AG09309 (cell line): ENCODE results near the gene SLC29A4.

ENCODE experiments used
- DNase-seq: peaks from one replicate; pipeline ENCODE4 v3.0.0-alpha.2; 2010; ENCODE audit warnings: low read depth
- H3K4me3 ChIP-seq: 2 replicates; pipeline ENCODE4 v1.5.1; 2011; ENCODE audit warnings: mild to moderate bottlenecking, low read depth, low read length, moderate library complexity; ENCODE audit not compliant: control insufficient read depth
- CTCF ChIP-seq: IDR thresholded peaks from 2 replicates; pipeline ENCODE4 v1.5.1; 2011; ENCODE audit warnings: mild to moderate bottlenecking, low read depth, low read length, inconsistent platforms; ENCODE audit not compliant: insufficient read depth, control insufficient read depth; ENCODE audit errors: missing control alignments

The SLC29A4 gene

GRCh38 chr7:5352440-5353010 is 69.8 kb downstream of the SLC29A4 start:
- no peak overlapping the region for H3K4me3 ChIP-seq
- TF ChIP-seq CTCF: no peak
- DNase-seq: no peak

DNA sequence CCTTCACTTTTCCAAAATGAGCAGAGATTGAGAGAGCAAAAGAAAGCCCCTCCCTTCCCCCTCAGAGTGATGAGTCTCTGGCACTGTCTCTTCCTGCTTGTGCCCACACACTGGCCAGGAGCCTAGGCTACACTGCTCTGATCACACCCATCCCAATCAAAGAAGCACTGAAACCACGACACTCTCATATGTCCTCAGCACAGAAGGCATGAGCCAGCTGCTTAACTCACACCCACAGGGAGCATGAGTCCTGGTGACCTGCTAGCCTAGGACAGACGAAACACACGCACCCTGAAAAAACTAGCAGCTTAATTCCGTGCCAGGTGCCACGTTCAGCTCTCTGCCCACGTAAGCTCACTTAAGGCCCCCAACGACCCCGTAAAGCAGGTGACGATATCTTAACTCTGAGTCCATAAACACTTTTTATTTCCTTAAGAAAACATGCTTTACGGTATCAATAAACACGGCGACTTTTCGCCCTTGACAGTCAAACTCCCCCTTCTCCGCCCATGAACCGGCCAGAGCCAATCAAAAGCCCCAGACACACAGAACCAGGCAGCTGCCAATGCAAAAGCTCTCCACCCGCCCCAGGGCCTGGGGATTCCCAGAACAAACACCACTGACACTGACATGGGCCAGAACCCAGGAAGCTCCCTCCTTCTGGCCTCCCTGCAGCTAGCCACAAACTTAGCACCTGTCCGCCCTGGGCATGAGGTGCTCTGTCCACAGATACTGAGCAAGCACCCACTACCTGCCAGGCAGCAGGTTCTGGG is 71.9 kb downstream of the SLC29A4 start:
- no peak for DNase-seq
- no peak for TF ChIP-seq CTCF
- H3K4me3 ChIP-seq: no peak overlapping the region
